ENCODE measurements around the gene LGALS7B. TPM values are rescaled to one million over a fixed set of nuclear protein-coding genes. Genes with fewer than 3 reads are reported as not detected.
A peak's percentile ranks its signal among the peaks of the same experiment; 100 is the strongest.
"Not testable (repeated sequence)": the region's sequence is repeated elsewhere in the genome, so short reads cannot be mapped to it uniquely, and the experiment has no call there.

The LGALS7B gene
- polyA plus RNA-seq, 3 donors, result not detected

- Histone ChIP-seq H3K79me2 (ENCODE audit: insufficient read depth, low read length) (no peaks in the 10 kb centered on the region), H3K27ac (ENCODE audit: low read depth in 1 of 2, low read length in 2 of 2) (no peak overlapping the region), H3K27me3 (ENCODE audit: control insufficient read depth in 2 of 2, insufficient read depth in 2 of 2, low read length in 2 of 2) (no peaks in the 10 kb centered on the region), H3K9me3 (replicated peaks in 1 of 2; ENCODE audit: control insufficient read depth in 1 of 2, insufficient read depth in 1 of 2, low read length in 2 of 2) (no peaks in the 10 kb centered on the region), H3K9ac (ENCODE audit: insufficient read depth, low read length, poor library complexity, severe bottlenecking) (no peak overlapping the region), H2AFZ (ENCODE audit: insufficient read depth, low read depth, low read length, poor library complexity, severe bottlenecking) (no peak overlapping the region), H3K4me3 (replicated peaks in 1 of 3; ENCODE audit: low read depth in 2 of 3, low read length in 3 of 3) (no peak overlapping the region), H4K20me1 (ENCODE audit: insufficient read depth, low read length) (no peaks in the 10 kb centered on the region), H3K4me1 (ENCODE audit: control insufficient read depth in 1 of 2, insufficient read depth in 2 of 2, low read length in 2 of 2) (no peaks in the 10 kb centered on the region), H3K4me2 (replicated peaks; ENCODE audit: extremely low read depth, low read length, poor library complexity, severe bottlenecking) (no peak overlapping the region), H3K36me3 (replicated peaks in 1 of 2; ENCODE audit: control insufficient read depth in 1 of 2, insufficient read depth in 2 of 2, low read length in 2 of 2) (peaks cover 35 to 37% of the 10 kb centered on the region in 2 donors)
- H3K27me3 Mint-ChIP-seq (ENCODE audit: low read depth in 3 of 3), result peaks cover 0 to 3% (median 1%) of the 10 kb centered on the region in 3 donors
- TF ChIP-seq, protein P1, sequence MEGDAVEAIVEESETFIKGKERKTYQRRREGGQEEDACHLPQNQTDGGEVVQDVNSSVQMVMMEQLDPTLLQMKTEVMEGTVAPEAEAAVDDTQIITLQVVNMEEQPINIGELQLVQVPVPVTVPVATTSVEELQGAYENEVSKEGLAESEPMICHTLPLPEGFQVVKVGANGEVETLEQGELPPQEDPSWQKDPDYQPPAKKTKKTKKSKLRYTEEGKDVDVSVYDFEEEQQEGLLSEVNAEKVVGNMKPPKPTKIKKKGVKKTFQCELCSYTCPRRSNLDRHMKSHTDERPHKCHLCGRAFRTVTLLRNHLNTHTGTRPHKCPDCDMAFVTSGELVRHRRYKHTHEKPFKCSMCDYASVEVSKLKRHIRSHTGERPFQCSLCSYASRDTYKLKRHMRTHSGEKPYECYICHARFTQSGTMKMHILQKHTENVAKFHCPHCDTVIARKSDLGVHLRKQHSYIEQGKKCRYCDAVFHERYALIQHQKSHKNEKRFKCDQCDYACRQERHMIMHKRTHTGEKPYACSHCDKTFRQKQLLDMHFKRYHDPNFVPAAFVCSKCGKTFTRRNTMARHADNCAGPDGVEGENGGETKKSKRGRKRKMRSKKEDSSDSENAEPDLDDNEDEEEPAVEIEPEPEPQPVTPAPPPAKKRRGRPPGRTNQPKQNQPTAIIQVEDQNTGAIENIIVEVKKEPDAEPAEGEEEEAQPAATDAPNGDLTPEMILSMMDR (IDR thresholded peaks at IDR 0.05), result no peak
- no peaks in the 10 kb centered on the region for H3K4me1 Mint-ChIP-seq
- no peak overlapping the region for H3K27ac Mint-ChIP-seq
- WGBS (ENCODE audit: insufficient coverage), result no CpG with 5 or more reads among the region's 6 CpGs
- intact Hi-C loops (cut with micrococcal nuclease), result no loop called here
- peak overlapping the region in 1 of 2 donors; percentile 37 for H3K4me3 Mint-ChIP-seq
- peaks cover 0 to 1% (median 0%) of the 10 kb centered on the region in 7 donors for H3K9me3 Mint-ChIP-seq
- H3K36me3 Mint-ChIP-seq, result peaks cover 31 to 39% of the 10 kb centered on the region in 2 donors
- no peak for DNase-seq
These were observed 24.3 kb downstream of the LGALS7B start for GRCh38 chr19:38813323-38813722.

DNA sequence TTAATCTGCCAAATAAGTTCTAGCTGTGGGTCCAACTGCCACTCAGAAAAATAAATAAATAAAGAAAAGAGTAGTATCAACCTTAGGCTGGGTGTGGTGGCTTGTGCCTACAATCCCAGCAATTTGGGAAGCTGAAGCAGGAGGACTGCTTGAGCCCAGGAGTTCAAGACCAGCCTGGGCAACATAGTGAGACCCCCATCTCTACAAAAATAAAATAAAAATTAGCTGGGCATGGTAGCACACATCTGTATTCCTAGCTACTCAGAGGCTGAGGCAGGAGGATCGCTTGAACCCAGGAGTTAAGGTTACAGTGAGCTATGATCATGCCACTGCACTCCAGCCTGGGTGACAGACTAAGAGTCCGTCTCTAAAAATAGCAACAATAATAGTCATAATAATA, 24.9 kb downstream of the LGALS7B start:
- intact Hi-C loops (cut with micrococcal nuclease); H3K79me2 ChIP-seq (ENCODE audit: insufficient read depth, low read length); H3K27me3 ChIP-seq (ENCODE audit: control insufficient read depth in 2 of 2, insufficient read depth in 2 of 2, low read length in 2 of 2); H3K9me3 ChIP-seq (replicated peaks in 1 of 2; ENCODE audit: control insufficient read depth in 1 of 2, insufficient read depth in 1 of 2, low read length in 2 of 2); H3K4me2 ChIP-seq (replicated peaks; ENCODE audit: extremely low read depth, low read length, poor library complexity, severe bottlenecking); H3K9ac ChIP-seq (ENCODE audit: insufficient read depth, low read length, poor library complexity, severe bottlenecking); H3K27ac Mint-ChIP-seq; H3K27ac ChIP-seq (ENCODE audit: low read depth in 1 of 2, low read length in 2 of 2); DNase-seq; H3K4me3 Mint-ChIP-seq; H4K20me1 ChIP-seq (ENCODE audit: insufficient read depth, low read length); H3K27me3 Mint-ChIP-seq (ENCODE audit: low read depth in 3 of 3); H3K9me3 Mint-ChIP-seq; H2AFZ ChIP-seq (ENCODE audit: insufficient read depth, low read depth, low read length, poor library complexity, severe bottlenecking); H3K4me1 ChIP-seq (ENCODE audit: control insufficient read depth in 1 of 2, insufficient read depth in 2 of 2, low read length in 2 of 2); H3K4me3 ChIP-seq (replicated peaks in 1 of 3; ENCODE audit: low read depth in 2 of 3, low read length in 3 of 3); H3K4me1 Mint-ChIP-seq: not testable (repeated sequence)
- H3K36me3 Mint-ChIP-seq, result peaks cover 31 to 45% of the 10 kb centered on the region in 2 donors
- H3K36me3 ChIP-seq (replicated peaks in 1 of 2; ENCODE audit: control insufficient read depth in 1 of 2, insufficient read depth in 2 of 2, low read length in 2 of 2), result peaks cover 37 to 43% of the 10 kb centered on the region in 2 donors
- no CpG with 5 or more reads among the region's 2 CpGs for WGBS (ENCODE audit: insufficient coverage)

Measured in CD14-positive monocyte (primary cell).